HepG2 (cell line): ENCODE data around the gene CUL4A. TPM values are rescaled to one million over a fixed set of nuclear protein-coding genes. Genes with fewer than 3 reads are reported as not detected.

Source experiments
- ARNT ChIP-seq: fragments of 450-650 bp; IDR thresholded peaks from 2 replicates; pipeline ENCODE4 v1.6.1; 2017
- CC2D1A ChIP-seq: sonication (generic); formaldehyde crosslinking; IDR thresholded peaks from 2 replicates; pipeline ENCODE4 v1.8.1; 2023; ENCODE audit warnings: mild to moderate bottlenecking, missing genetic modification reagents
- CENPT ChIP-seq: sonication (generic); formaldehyde crosslinking; IDR thresholded peaks from 2 replicates; pipeline ENCODE4 v1.8.0; 2022; ENCODE audit warnings: low read depth, mild to moderate bottlenecking, moderate library complexity, missing genetic modification reagents
- EP300 ChIP-seq, 3 experiments: sonication (generic) in 1 of 3; formaldehyde crosslinking in 1 of 3; IDR thresholded peaks; 2 replicates each; pipeline versions ENCODE4 v1.5.1 to v1.6.1; 2011 to 2020; ENCODE audit warnings: low read depth in 2 of 3, low read length in 2 of 3, borderline replicate concordance in 1 of 3, improper control_type of control experiment in 1 of 3, mild to moderate bottlenecking in 1 of 3, missing genetic modification reagents in 1 of 3, moderate library complexity in 1 of 3
- HES4 ChIP-seq: sonication (generic); formaldehyde crosslinking; IDR thresholded peaks from 2 replicates; pipeline ENCODE4 v1.9.0; 2021; ENCODE audit warnings: mild to moderate bottlenecking, missing genetic modification reagents, borderline replicate concordance
- HNRNPH1 ChIP-seq: fragments of 200-400 bp; formaldehyde crosslinking; optimal IDR thresholded peaks from 2 replicates; pipeline ENCODE3; 2017; ENCODE audit warnings: mild to moderate bottlenecking, low read depth, low read length
- HOXA5 ChIP-seq: sonication (generic); formaldehyde crosslinking; IDR thresholded peaks from 2 replicates; pipeline ENCODE4 v1.4.0; 2020; ENCODE audit warnings: missing genetic modification reagents
- ISX ChIP-seq: sonication (generic); formaldehyde crosslinking; conservative IDR thresholded peaks from 2 replicates; pipeline ENCODE4 v1.5.0; 2020; ENCODE audit warnings: missing genetic modification reagents
- NAIF1 ChIP-seq: sonication (generic); formaldehyde crosslinking; IDR thresholded peaks from 2 replicates; pipeline ENCODE4 v1.5.0; 2020; ENCODE audit warnings: mild to moderate bottlenecking, missing genetic modification reagents, borderline replicate concordance
- RBM39 ChIP-seq: fragments of 200-400 bp; formaldehyde crosslinking; IDR thresholded peaks from one replicate; pipeline ENCODE4 v1.6.1; 2018; ENCODE audit warnings: antibody characterized with exemption, mild to moderate bottlenecking, low read depth, low read length; ENCODE audit not compliant: poor library complexity, severe bottlenecking
- TBX2 ChIP-seq: sonication (generic); formaldehyde crosslinking; IDR thresholded peaks from 2 replicates; pipeline ENCODE4 v1.5.0; 2020; ENCODE audit warnings: missing genetic modification reagents, mild to moderate bottlenecking, borderline replicate concordance
- ZNF143 ChIP-seq: sonication (generic); formaldehyde crosslinking; IDR thresholded peaks from 2 replicates; pipeline ENCODE4 v1.4.0; 2020; ENCODE audit warnings: missing genetic modification reagents
- ZNF20 ChIP-seq: sonication (generic); formaldehyde crosslinking; IDR thresholded peaks from 2 replicates; pipeline ENCODE4 v1.4.0; 2020; ENCODE audit warnings: mild to moderate bottlenecking, moderate library complexity, missing genetic modification reagents
- ZNF724P ChIP-seq: sonication (generic); formaldehyde crosslinking; IDR thresholded peaks from 2 replicates; pipeline ENCODE4 v1.8.0; 2022; ENCODE audit warnings: missing genetic modification reagents, borderline replicate concordance
- ZNF773 ChIP-seq: sonication (generic); formaldehyde crosslinking; IDR thresholded peaks from 2 replicates; pipeline ENCODE4 v1.4.0; 2020; ENCODE audit warnings: missing genetic modification reagents, borderline replicate concordance
- polyA plus RNA-seq, 8 experiments: library from polyadenylated mRNA; depleted of rRNA in 3 of 8; stranded (reverse) in 7 of 8; unstranded in 1 of 8; fragments of >200 nt; fragmentation: Illumina TruSeq in 4 of 8; extraction: Trizol in 4 of 8; gene quantifications; 2 replicates each; pipeline versions ENCODE4 v1.2.1 to v1.2.3, GENCODE V29; 2011 to 2016; ENCODE audit warnings: low read depth in 4 of 8, missing spikeins in 1 of 8, mixed read lengths in 1 of 8; ENCODE audit not compliant: insufficient read depth in 1 of 8
- total RNA-seq, 5 experiments: library from RNA; depleted of rRNA; stranded (reverse); fragments of >200 nt; fragmentation: Illumina TruSeq; extraction: Trizol; gene quantifications; 2 replicates each; pipeline ENCODE4 v1.2.3, GENCODE V29; 2016; ENCODE audit warnings: low read depth in 1 of 5
- TF ChIP-seq, protein P1 (sequence below): IDR thresholded peaks from 2 replicates; pipeline ENCODE4 v1.6.1; 2016; ENCODE audit warnings: missing compliant biosample characterization, missing genetic modification reagents, borderline replicate concordance
- TF ChIP-seq, protein P2 (sequence below): sonication (generic); formaldehyde crosslinking; IDR thresholded peaks from 2 replicates; pipeline ENCODE4 v1.5.0; 2020; ENCODE audit warnings: mild to moderate bottlenecking, missing genetic modification reagents
- TF ChIP-seq, protein P3 (sequence below): sonication (generic); formaldehyde crosslinking; IDR thresholded peaks from 2 replicates; pipeline ENCODE4 v1.4.0; 2020; ENCODE audit warnings: low read depth, mild to moderate bottlenecking, missing genetic modification reagents
- TF ChIP-seq, protein P4 (sequence below): conservative IDR thresholded peaks from 2 replicates; pipeline ENCODE4 v1.6.1; 2018; ENCODE audit warnings: missing genetic modification reagents
- TF ChIP-seq, protein P5 (sequence below): IDR thresholded peaks from 2 replicates; pipeline ENCODE4 v1.6.1; 2016; ENCODE audit warnings: missing genetic modification reagents, missing compliant biosample characterization
- TF ChIP-seq, protein P6 (sequence below): sonication (generic); formaldehyde crosslinking; IDR thresholded peaks from 2 replicates; pipeline ENCODE4 v1.4.0; 2020; ENCODE audit warnings: mild to moderate bottlenecking, missing genetic modification reagents

The CUL4A gene
- total and polyA plus RNA-seq, 2 of the 13 experiments (the other 11 are each of a cell fraction or from before 2014, with no cell fraction given) = 51.2 to 75.3 TPM

- TF ChIP-seq, protein P1, sequence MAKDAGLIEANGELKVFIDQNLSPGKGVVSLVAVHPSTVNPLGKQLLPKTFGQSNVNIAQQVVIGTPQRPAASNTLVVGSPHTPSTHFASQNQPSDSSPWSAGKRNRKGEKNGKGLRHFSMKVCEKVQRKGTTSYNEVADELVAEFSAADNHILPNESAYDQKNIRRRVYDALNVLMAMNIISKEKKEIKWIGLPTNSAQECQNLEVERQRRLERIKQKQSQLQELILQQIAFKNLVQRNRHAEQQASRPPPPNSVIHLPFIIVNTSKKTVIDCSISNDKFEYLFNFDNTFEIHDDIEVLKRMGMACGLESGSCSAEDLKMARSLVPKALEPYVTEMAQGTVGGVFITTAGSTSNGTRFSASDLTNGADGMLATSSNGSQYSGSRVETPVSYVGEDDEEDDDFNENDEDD (CRISPR knock-in tag) = peak; percentile 89
- TF ChIP-seq HNRNPH1 (no peak), ZNF20 (CRISPR knock-in tag) (no peak), TBX2 (CRISPR knock-in tag) (peak; percentile 60), HOXA5 (CRISPR knock-in tag) (peak; percentile 46; the same call in 1 of the 2 replicates), EP300 (IDR thresholded peaks at IDR 0.05; ENCODE audit: low read depth in 2 of 2, low read length in 2 of 2) (no peak), EP300 (CRISPR knock-in tag; IDR thresholded peaks at IDR 0.05; ENCODE audit: borderline replicate concordance) (peak; percentile 32; the same call in 1 of the 2 replicates), CC2D1A (CRISPR knock-in tag) (no peak), NAIF1 (CRISPR knock-in tag) (no peak), ZNF773 (peak; percentile 88; the same call in 1 of the 2 replicates), HES4 (CRISPR knock-in tag) (peak; percentile 87; the same call in 1 of the 2 replicates), ZNF143 (no peak), RBM39 (peak; percentile 38), ZNF724P (peak; percentile 80; the same call in 1 of the 2 replicates), CENPT (peak; percentile 40; the same call in 1 of the 2 replicates), ISX (CRISPR knock-in tag) (0 out of 2 replicates have a peak, but pooled peaks have one; percentile 77), ARNT (no peak)
- TF ChIP-seq, protein P2, sequence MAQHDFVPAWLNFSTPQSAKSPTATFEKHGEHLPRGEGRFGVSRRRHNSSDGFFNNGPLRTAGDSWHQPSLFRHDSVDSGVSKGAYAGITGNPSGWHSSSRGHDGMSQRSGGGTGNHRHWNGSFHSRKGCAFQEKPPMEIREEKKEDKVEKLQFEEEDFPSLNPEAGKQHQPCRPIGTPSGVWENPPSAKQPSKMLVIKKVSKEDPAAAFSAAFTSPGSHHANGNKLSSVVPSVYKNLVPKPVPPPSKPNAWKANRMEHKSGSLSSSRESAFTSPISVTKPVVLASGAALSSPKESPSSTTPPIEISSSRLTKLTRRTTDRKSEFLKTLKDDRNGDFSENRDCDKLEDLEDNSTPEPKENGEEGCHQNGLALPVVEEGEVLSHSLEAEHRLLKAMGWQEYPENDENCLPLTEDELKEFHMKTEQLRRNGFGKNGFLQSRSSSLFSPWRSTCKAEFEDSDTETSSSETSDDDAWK = no peak
- TF ChIP-seq, protein P3, sequence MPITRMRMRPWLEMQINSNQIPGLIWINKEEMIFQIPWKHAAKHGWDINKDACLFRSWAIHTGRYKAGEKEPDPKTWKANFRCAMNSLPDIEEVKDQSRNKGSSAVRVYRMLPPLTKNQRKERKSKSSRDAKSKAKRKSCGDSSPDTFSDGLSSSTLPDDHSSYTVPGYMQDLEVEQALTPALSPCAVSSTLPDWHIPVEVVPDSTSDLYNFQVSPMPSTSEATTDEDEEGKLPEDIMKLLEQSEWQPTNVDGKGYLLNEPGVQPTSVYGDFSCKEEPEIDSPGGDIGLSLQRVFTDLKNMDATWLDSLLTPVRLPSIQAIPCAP (CRISPR knock-in tag) = no peak
- TF ChIP-seq, protein P4, sequence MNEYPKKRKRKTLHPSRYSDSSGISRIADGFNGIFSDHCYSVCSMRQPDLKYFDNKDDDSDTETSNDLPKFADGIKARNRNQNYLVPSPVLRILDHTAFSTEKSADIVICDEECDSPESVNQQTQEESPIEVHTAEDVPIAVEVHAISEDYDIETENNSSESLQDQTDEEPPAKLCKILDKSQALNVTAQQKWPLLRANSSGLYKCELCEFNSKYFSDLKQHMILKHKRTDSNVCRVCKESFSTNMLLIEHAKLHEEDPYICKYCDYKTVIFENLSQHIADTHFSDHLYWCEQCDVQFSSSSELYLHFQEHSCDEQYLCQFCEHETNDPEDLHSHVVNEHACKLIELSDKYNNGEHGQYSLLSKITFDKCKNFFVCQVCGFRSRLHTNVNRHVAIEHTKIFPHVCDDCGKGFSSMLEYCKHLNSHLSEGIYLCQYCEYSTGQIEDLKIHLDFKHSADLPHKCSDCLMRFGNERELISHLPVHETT (CRISPR knock-in tag) = peak; percentile 78; the same call in 1 of the 2 replicates
- TF ChIP-seq, protein P5, sequence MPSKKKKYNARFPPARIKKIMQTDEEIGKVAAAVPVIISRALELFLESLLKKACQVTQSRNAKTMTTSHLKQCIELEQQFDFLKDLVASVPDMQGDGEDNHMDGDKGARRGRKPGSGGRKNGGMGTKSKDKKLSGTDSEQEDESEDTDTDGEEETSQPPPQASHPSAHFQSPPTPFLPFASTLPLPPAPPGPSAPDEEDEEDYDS (CRISPR knock-in tag) = no peak
- TF ChIP-seq, protein P6, sequence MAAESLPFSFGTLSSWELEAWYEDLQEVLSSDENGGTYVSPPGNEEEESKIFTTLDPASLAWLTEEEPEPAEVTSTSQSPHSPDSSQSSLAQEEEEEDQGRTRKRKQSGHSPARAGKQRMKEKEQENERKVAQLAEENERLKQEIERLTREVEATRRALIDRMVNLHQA (CRISPR knock-in tag) = no peak
Observed at GRCh38 chr13:113209759-113210421, 477 bp downstream of the CUL4A start (continued).
